Epithelial cell of esophagus (primary cell): Measurements from ENCODE around the gene FGGY.

ENCODE experiments used
- DNase-seq: peaks from one replicate; pipeline ENCODE4 v3.0.0; 2010; ENCODE audit warnings: low read depth
- H3K4me3 ChIP-seq: 2 replicates; pipeline ENCODE4 v1.5.1; 2011; ENCODE audit warnings: mild to moderate bottlenecking, low read length, control low read depth
- CTCF ChIP-seq: IDR thresholded peaks from 2 replicates; pipeline ENCODE4 v1.5.1; 2011; ENCODE audit warnings: low read depth, mild to moderate bottlenecking, low read length, control low read depth, inconsistent platforms; ENCODE audit not compliant: insufficient read depth; ENCODE audit errors: missing control alignments

FGGY gene

GRCh38 chr1:59366346-59366745 lies 69.5 kb downstream of the FGGY start:
- DNase-seq = peak; percentile 19
- no peak overlapping the region for H3K4me3 ChIP-seq
- TF ChIP-seq CTCF = no peak

GRCh38 chr1:59367301-59368007 lies 70.6 kb downstream of the FGGY start:
- peak; percentile 24 for DNase-seq

DNA sequence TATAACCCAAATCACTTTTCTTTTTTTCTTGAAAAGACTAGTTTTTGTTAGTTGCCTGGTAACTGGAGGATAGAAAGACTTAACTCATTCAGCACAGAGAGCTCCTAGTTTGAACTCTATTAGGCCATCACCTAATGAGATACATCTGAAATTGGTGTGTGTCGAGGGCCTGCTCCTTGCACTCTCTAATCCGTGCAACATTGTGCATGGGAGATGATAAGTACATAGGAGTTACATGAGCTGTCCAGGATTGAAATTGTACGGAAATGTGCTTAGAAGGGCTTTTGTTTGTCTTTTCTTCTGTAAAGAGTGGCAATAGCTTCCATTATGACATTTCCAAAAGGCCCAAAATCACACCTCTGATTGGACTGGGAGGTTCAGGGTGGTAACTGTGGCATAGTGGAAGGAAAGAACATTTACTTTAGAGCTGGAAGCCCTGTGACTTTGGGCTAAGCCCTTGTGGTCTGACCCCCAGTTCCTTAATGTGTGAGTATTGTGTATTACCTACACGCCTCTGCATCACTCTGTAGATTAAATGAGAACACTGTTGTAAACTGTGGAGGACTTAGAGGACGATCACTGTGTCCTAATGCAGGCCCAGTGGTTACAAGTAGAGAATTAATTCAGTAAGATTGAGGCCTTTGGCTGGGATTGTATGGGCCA lies 71.2 kb downstream of the FGGY start:
- no peak for DNase-seq
- TF ChIP-seq CTCF = no peak
- H3K4me3 ChIP-seq = no peak overlapping the region

More at GRCh38 chr1:59367301-59368007, 70.6 kb downstream of the FGGY start:
- no peak for TF ChIP-seq CTCF
- no peak overlapping the region for H3K4me3 ChIP-seq

GRCh38 chr1:59375321-59376220 lies 78.7 kb downstream of the FGGY start:
- DNase-seq = peak; percentile 95
- no peak for TF ChIP-seq CTCF
- H3K4me3 ChIP-seq = no peak overlapping the region

GRCh38 chr1:59377350-59377904 lies 80.5 kb downstream of the FGGY start:
- DNase-seq = no peak
- no peak for TF ChIP-seq CTCF
- no peak overlapping the region for H3K4me3 ChIP-seq

GRCh38 chr1:59378621-59379370 lies 81.9 kb downstream of the FGGY start:
- TF ChIP-seq CTCF = no peak
- peak; percentile 41 for DNase-seq
- H3K4me3 ChIP-seq = no peak overlapping the region
